Effector CD4-positive, alpha-beta T cell (primary cell): ENCODE data around the gene GMDS.

Source experiments
- DNase-seq: peaks from one replicate; pipeline ENCODE4 v3.0.0-alpha.2; 2020

The GMDS gene

GRCh38 chr6:2203264-2203663, 42.1 kb downstream of the GMDS start:
- DNase-seq: no peak

- no peak for DNase-seq
Observed at GRCh38 chr6:2197984-2198383, 47.4 kb downstream of the GMDS start.

- DNase-seq: no peak
Observed at GRCh38 chr6:2197177-2197671, 48.2 kb downstream of the GMDS start.

- peak; percentile 26 for DNase-seq
Observed at GRCh38 chr6:2196079-2196679, 49.2 kb downstream of the GMDS start.

- DNase-seq: no peak
Observed at GRCh38 chr6:2194643-2195042, 50.8 kb downstream of the GMDS start.

GRCh38 chr6:2193931-2194330, 51.5 kb downstream of the GMDS start:
- DNase-seq: no peak

GRCh38 chr6:2192976-2193375, 52.4 kb downstream of the GMDS start:
- no peak for DNase-seq

GRCh38 chr6:2191390-2191740, 54.0 kb downstream of the GMDS start:
- no peak for DNase-seq

GRCh38 chr6:2190661-2191389, 54.6 kb downstream of the GMDS start:
- DNase-seq: no peak

GRCh38 chr6:2188856-2189384, 56.5 kb downstream of the GMDS start:
- DNase-seq: no peak

- DNase-seq: no peak
Observed at GRCh38 chr6:2188397-2188796, 57.0 kb downstream of the GMDS start.

GRCh38 chr6:2187826-2188225, 57.6 kb downstream of the GMDS start:
- no peak for DNase-seq

GRCh38 chr6:2186516-2186915, 58.9 kb downstream of the GMDS start:
- DNase-seq: no peak

- DNase-seq: no peak
Observed at GRCh38 chr6:2185466-2185865, 59.9 kb downstream of the GMDS start.

GRCh38 chr6:2184700-2185455, 60.5 kb downstream of the GMDS start:
- DNase-seq: no peak

GRCh38 chr6:2183752-2184151, 61.7 kb downstream of the GMDS start:
- DNase-seq: no peak

GRCh38 chr6:2183246-2183645, 62.2 kb downstream of the GMDS start:
- DNase-seq: no peak

- no peak for DNase-seq
Observed at GRCh38 chr6:2182251-2182650, 63.2 kb downstream of the GMDS start.

- DNase-seq: no peak
Observed at GRCh38 chr6:2181567-2181966, 63.8 kb downstream of the GMDS start.

GRCh38 chr6:2179950-2180349, 65.5 kb downstream of the GMDS start:
- DNase-seq: no peak

- DNase-seq: no peak
Observed at GRCh38 chr6:2179241-2179640, 66.2 kb downstream of the GMDS start.

- no peak for DNase-seq
Observed at GRCh38 chr6:2178125-2178524, 67.3 kb downstream of the GMDS start.

- DNase-seq: no peak
Observed at GRCh38 chr6:2175825-2176224, 69.6 kb downstream of the GMDS start.
